Chondrocyte (in vitro differentiated cells): ENCODE results near the gene TMEM169. TPM values are rescaled to one million over a fixed set of nuclear protein-coding genes. Genes with fewer than 3 reads are reported as not detected.

Experiments
- DNase-seq: peaks from one replicate; pipeline ENCODE4 v3.0.0; 2021; ENCODE audit warnings: mixed read lengths, low spot score
- H3K27ac Mint-ChIP-seq: one replicate; pipeline ENCODE4 v1.8.0; 2021; ENCODE audit warnings: mild to moderate bottlenecking, moderate library complexity, mixed read lengths; ENCODE audit not compliant: unreplicated experiment
- H3K27me3 Mint-ChIP-seq: 2 replicates; pipeline ENCODE4 v1.8.0; 2021; ENCODE audit warnings: low read depth, mixed read lengths
- H3K36me3 Mint-ChIP-seq: 2 replicates; pipeline ENCODE4 v1.8.0; 2021; ENCODE audit warnings: low read depth, mixed read lengths
- H3K4me1 Mint-ChIP-seq: 2 replicates; pipeline ENCODE4 v1.8.0; 2021; ENCODE audit warnings: low read depth, mild to moderate bottlenecking, mixed read lengths
- H3K4me3 Mint-ChIP-seq: one replicate; pipeline ENCODE4 v1.8.0; 2021; ENCODE audit warnings: mild to moderate bottlenecking, moderate library complexity, mixed read lengths; ENCODE audit not compliant: unreplicated experiment
- H3K9me3 Mint-ChIP-seq: 2 replicates; pipeline ENCODE4 v1.8.0; 2021; ENCODE audit warnings: low read depth, mixed read lengths
- total RNA-seq: library from RNA; stranded (reverse); gene quantifications from 3 replicates; pipeline ENCODE4 v1.2.1, GENCODE V29; 2021
- TF ChIP-seq, protein P1 (sequence below): fragments of 200-600 bp; sonication (generic); IDR thresholded peaks from 2 replicates; pipeline ENCODE4 v1.5.0; 2021; ENCODE audit warnings: antibody characterized with exemption, mild to moderate bottlenecking, moderate library complexity

TMEM169 gene
- total RNA-seq, 1 donor from 2014 or later: 1.3 TPM

DNA sequence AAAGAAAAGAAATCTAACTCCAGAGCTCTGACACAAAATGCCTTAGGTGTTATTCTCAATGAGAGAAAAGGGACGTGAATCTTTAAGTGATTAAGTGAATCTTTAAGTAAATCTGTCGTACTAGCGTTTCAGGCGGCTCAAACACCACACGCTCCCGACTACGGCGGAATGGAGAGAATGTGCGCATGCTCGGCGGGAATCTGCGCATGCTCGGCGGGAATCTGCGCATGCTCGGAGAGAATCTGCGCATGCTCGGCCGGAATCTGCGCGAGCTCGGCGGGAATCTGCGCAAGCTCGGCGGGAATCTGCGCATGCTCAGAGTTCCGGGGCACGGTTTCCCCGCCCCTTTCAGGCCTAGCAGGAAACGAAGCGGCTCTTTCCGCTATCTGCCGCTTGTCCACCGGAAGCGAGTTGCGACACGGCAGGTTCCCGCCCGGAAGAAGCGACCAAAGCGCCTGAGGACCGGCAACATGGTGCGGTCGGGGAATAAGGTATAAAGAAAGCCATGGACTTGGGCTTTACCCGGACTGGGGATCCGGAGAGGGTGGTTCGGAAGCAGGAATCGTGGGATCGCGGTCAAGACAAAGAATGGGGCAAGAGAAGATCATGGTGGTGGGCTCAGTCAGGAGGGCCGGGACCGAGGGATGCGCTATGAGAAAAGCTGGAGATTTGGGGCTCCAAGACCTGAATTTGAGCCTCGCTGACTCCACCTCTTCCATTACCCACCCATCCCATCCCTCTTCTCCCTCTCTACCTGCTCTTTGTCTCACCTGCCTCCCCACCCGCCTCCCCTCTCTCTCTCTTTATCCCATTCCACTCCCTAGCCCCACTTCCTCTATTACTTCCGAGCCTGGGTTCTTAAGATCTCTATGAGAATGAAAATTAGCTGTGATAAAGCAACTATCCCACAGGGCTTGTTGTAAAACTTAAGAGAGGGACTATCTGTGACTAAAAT, 27.5 kb downstream of the TMEM169 start, which contains the start of gene XRCC5:
TSS of gene XRCC5 (plus strand) at position 382 of the 955 bp plus-strand sequence. CDS start at position 471, 89 bp downstream.
- Mint-ChIP-seq H3K4me3 (peak within 1 kb of the TSS; percentile 100), H3K27me3 (peaks cover 1% of the 10 kb centered on the region), H3K4me1 (peaks cover 42% of the 10 kb centered on the region), H3K27ac (peak within 1 kb of the TSS; percentile 100), H3K36me3 (peaks cover 13% of the 10 kb centered on the region), H3K9me3 (no peaks in the 10 kb centered on the region)
- peak; percentile 97 for DNase-seq
- TF ChIP-seq, protein P1, sequence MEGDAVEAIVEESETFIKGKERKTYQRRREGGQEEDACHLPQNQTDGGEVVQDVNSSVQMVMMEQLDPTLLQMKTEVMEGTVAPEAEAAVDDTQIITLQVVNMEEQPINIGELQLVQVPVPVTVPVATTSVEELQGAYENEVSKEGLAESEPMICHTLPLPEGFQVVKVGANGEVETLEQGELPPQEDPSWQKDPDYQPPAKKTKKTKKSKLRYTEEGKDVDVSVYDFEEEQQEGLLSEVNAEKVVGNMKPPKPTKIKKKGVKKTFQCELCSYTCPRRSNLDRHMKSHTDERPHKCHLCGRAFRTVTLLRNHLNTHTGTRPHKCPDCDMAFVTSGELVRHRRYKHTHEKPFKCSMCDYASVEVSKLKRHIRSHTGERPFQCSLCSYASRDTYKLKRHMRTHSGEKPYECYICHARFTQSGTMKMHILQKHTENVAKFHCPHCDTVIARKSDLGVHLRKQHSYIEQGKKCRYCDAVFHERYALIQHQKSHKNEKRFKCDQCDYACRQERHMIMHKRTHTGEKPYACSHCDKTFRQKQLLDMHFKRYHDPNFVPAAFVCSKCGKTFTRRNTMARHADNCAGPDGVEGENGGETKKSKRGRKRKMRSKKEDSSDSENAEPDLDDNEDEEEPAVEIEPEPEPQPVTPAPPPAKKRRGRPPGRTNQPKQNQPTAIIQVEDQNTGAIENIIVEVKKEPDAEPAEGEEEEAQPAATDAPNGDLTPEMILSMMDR: no peak

DNA sequence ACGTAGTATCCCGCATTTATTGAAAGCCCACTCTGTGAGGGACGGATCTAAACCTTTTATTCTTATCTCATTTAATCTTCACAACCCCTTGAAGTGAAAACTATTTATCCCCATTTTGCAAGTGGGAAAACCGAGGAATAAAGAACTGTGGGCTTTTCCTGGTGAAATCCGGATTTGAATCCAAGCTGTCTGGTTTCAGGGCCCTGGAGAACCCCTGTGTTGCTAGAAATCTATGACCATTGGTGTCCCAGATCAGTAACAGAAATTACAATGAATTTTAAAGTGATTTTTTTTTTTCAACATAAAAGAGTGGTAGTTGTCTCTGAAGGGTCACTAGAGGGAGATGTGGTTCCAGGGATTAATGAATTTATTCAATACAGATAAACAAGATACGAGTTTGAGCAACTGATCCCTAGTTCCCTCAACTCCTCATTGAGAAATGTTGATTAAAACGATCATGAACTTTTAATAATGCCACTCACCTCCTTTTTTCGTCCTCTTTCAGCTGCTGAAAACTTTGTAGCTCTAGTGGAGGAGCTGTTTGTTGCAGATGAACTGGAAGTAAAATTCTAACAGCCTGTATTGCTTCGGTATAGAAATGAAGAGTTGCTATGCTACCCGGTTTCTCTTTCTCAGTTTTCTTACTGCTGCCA, 28.4 kb downstream of the TMEM169 start:
- TF ChIP-seq, protein P1: peak; percentile 88
- Mint-ChIP-seq H3K27ac (peak overlapping the region; percentile 100), H3K27me3 (peaks cover 1% of the 10 kb centered on the region), H3K4me1 (peaks cover 49% of the 10 kb centered on the region), H3K9me3 (no peaks in the 10 kb centered on the region), H3K36me3 (peaks cover 14% of the 10 kb centered on the region), H3K4me3 (peak overlapping the region; percentile 100)
- DNase-seq: no peak

DNA sequence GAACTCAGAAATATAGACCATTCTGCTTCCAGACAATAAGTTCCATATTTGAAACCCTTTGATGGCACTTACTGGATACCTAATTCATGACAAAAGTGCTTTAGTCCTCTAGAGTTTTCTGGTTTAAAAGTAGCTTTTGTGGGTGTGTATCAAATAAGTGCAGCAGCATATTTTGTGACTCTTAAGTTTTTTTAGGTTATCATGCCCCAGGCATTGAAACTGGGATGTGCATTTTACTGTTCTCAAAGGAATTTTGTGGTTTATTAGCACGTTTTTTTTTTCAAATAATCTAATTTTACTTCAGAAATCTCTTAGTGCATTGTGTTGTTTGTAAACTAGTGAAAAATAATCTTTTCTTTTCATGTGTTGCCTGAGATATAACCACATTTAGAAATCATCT, 28.9 kb downstream of the TMEM169 start:
- TF ChIP-seq, protein P1: no peak
- Mint-ChIP-seq H3K27me3 (no peaks in the 10 kb centered on the region), H3K4me1 (peaks cover 54% of the 10 kb centered on the region), H3K4me3 (peak overlapping the region; percentile 100), H3K36me3 (peaks cover 14% of the 10 kb centered on the region), H3K9me3 (no peaks in the 10 kb centered on the region), H3K27ac (peak overlapping the region; percentile 100)
- DNase-seq: no peak

DNA sequence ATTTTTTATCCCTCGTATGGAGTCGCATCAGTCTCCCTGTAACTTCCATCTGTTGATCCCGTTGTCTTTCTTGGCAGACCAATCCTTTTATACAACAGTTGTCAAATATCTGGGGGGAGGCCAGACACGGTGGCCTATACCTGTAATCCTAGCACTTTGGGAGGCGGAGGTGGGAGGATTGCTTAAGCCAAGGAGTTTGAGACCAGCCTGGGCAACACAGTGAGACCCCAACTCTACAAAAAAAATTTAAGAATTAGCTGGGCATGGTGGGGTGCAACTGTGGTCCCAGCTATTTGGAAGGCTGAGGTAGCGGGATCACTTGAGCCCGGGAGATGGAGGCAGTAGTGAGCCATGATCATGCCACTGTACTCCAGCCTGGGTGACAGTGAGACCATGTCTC, 29.4 kb downstream of the TMEM169 start:
- Mint-ChIP-seq H3K9me3 (no peaks in the 10 kb centered on the region), H3K36me3 (peaks cover 14% of the 10 kb centered on the region), H3K27me3 (no peaks in the 10 kb centered on the region), H3K27ac (peak overlapping the region; percentile 71), H3K4me3 (no peak overlapping the region), H3K4me1 (peaks cover 56% of the 10 kb centered on the region)
- TF ChIP-seq, protein P1: no peak
- DNase-seq: no peak

DNA sequence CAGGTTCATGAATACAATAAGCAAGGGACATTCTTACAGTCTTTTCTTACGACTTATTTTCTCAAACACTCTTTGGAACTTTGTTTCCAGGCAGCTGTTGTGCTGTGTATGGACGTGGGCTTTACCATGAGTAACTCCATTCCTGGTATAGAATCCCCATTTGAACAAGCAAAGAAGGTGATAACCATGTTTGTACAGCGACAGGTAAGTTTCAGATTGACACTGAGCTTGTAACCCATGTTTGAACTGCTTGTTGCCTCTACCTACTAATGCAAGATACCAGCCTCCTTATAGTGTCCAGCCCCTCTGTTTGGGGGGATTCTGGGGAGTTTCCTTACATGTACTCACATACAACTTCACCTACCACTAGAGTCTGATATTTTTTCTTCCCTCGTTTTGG, 31.2 kb downstream of the TMEM169 start:
- H3K4me1 Mint-ChIP-seq: peaks cover 63% of the 10 kb centered on the region
- TF ChIP-seq, protein P1: no peak
- H3K36me3 Mint-ChIP-seq: peaks cover 24% of the 10 kb centered on the region
- no peaks in the 10 kb centered on the region for H3K27me3 Mint-ChIP-seq
- H3K9me3 Mint-ChIP-seq: no peaks in the 10 kb centered on the region
- peak overlapping the region; percentile 43 for H3K27ac Mint-ChIP-seq
- no peak overlapping the region for H3K4me3 Mint-ChIP-seq
- DNase-seq: no peak
